Activated CD4-positive, alpha-beta T cell treated with anti-CD3 and anti-CD28 coated beads, Interleukin-2, amount 50 U/mL, for 16 hours (primary cell): ENCODE data around the gene COLEC12.

ENCODE experiments used
- DNase-seq: peaks from one replicate; pipeline ENCODE4 v3.0.0-alpha.2; 2020

The COLEC12 gene

GRCh38 chr18:505483-506122 is 5.1 kb upstream of the COLEC12 start:
- DNase-seq = no peak

GRCh38 chr18:501406-501714 is 859 bp upstream of the COLEC12 start:
- DNase-seq = no peak

GRCh38 chr18:499776-500631 is 497 bp downstream of the COLEC12 start:
- DNase-seq = no peak

GRCh38 chr18:498931-499775 is 1.3 kb downstream of the COLEC12 start:
- no peak for DNase-seq

- DNase-seq = no peak
Observed at GRCh38 chr18:497688-498087, 2.8 kb downstream of the COLEC12 start.

- no peak for DNase-seq
Observed at GRCh38 chr18:495452-495851, 5.0 kb downstream of the COLEC12 start.

- no peak for DNase-seq
Observed at GRCh38 chr18:495017-495416, 5.5 kb downstream of the COLEC12 start.

GRCh38 chr18:493986-494983 is 6.2 kb downstream of the COLEC12 start:
- DNase-seq = no peak

GRCh38 chr18:492451-492850 is 8.1 kb downstream of the COLEC12 start:
- no peak for DNase-seq

- DNase-seq = no peak
Observed at GRCh38 chr18:490624-491023, 9.9 kb downstream of the COLEC12 start.

- no peak for DNase-seq
Observed at GRCh38 chr18:490024-490366, 10.5 kb downstream of the COLEC12 start.

GRCh38 chr18:489244-490023 is 11.1 kb downstream of the COLEC12 start:
- no peak for DNase-seq

- DNase-seq = no peak
Observed at GRCh38 chr18:486929-487740, 13.4 kb downstream of the COLEC12 start.

GRCh38 chr18:484749-485464 is 15.6 kb downstream of the COLEC12 start:
- DNase-seq = no peak

- DNase-seq = no peak
Observed at GRCh38 chr18:478681-479080, 21.8 kb downstream of the COLEC12 start.

GRCh38 chr18:477565-477964 is 22.9 kb downstream of the COLEC12 start:
- DNase-seq = peak; percentile 12

GRCh38 chr18:476251-476664 is 24.2 kb downstream of the COLEC12 start:
- no peak for DNase-seq

- DNase-seq = no peak
Observed at GRCh38 chr18:475202-476031, 25.1 kb downstream of the COLEC12 start.

GRCh38 chr18:474416-474815 is 26.1 kb downstream of the COLEC12 start:
- no peak for DNase-seq
